WTC11 (cell line): Measurements from ENCODE around the gene CD164L2. TPM values are rescaled to one million over a fixed set of nuclear protein-coding genes. Genes with fewer than 3 reads are reported as not detected.
A peak's percentile ranks its signal among the peaks of the same experiment; 100 is the strongest.

Source experiments
- ATAC-seq: fragments of 200-7000 bp; cut with Tn5 transposase; 2 replicates; pipeline ENCODE4 v1.10.0; 2021; ENCODE audit warnings: mild to moderate bottlenecking, moderate library complexity
- CTCF ChIA-PET: fragments of 300-600 bp; sonication (Branson Sonifier 250); formaldehyde crosslinking; loops from one replicate; lab custom pipeline; 2021; ENCODE audit warnings: antibody characterized with exemption; lab: Charles Lee
- POLR2A ChIA-PET: fragments of 350-600 bp; sonication (Branson Sonifier 250); formaldehyde crosslinking; loops from one replicate; lab custom pipeline; 2021; ENCODE audit warnings: antibody characterized with exemption; lab: Charles Lee
- DNase-seq: peaks from one replicate; pipeline ENCODE4 v3.0.0; 2021; ENCODE audit warnings: low spot score
- H3K27ac Mint-ChIP-seq: 2 replicates; pipeline ENCODE4 v1.8.0; 2021; ENCODE audit warnings: mixed read lengths
- H3K27me3 Mint-ChIP-seq: 2 replicates; pipeline ENCODE4 v1.8.0; 2021; ENCODE audit warnings: low read depth, mild to moderate bottlenecking, moderate library complexity, mixed read lengths
- H3K36me3 Mint-ChIP-seq: 2 replicates; pipeline ENCODE4 v1.8.0; 2021; ENCODE audit warnings: mixed read lengths
- H3K4me1 Mint-ChIP-seq: 2 replicates; pipeline ENCODE4 v1.8.0; 2022; ENCODE audit warnings: mixed read lengths
- H3K4me3 Mint-ChIP-seq: 2 replicates; pipeline ENCODE4 v1.8.0; 2021; ENCODE audit warnings: mild to moderate bottlenecking, moderate library complexity, mixed read lengths
- H3K9me3 Mint-ChIP-seq: 2 replicates; pipeline ENCODE4 v1.8.0; 2021; ENCODE audit warnings: mixed read lengths
- ATF1 ChIP-seq: sonication (generic); formaldehyde crosslinking; IDR thresholded peaks from 2 replicates; pipeline ENCODE4 v1.8.1; 2023; ENCODE audit warnings: mild to moderate bottlenecking, moderate library complexity, missing genetic modification reagents
- ESRRA ChIP-seq: sonication (generic); formaldehyde crosslinking; IDR thresholded peaks from 2 replicates; pipeline ENCODE4 v1.8.1; 2022; ENCODE audit warnings: mild to moderate bottlenecking, missing genetic modification reagents, borderline replicate concordance
- FOXJ3 ChIP-seq: sonication (generic); formaldehyde crosslinking; IDR thresholded peaks from 2 replicates; pipeline ENCODE4 v1.9.0; 2021; ENCODE audit warnings: missing genetic modification reagents, mild to moderate bottlenecking, borderline replicate concordance
- FOXK1 ChIP-seq: sonication (generic); formaldehyde crosslinking; IDR thresholded peaks from 2 replicates; pipeline ENCODE4 v1.8.0; 2022; ENCODE audit warnings: mild to moderate bottlenecking, moderate library complexity, missing genetic modification reagents
- FOXP1 ChIP-seq: sonication (generic); formaldehyde crosslinking; IDR thresholded peaks from 2 replicates; pipeline ENCODE4 v1.8.0; 2022; ENCODE audit warnings: missing genetic modification reagents, mild to moderate bottlenecking, moderate library complexity, borderline replicate concordance
- GRHL2 ChIP-seq: fragments of 250-450 bp; sonication (Bioruptor Pico); IDR thresholded peaks from 2 replicates; pipeline ENCODE4 v1.8.0; 2022; ENCODE audit warnings: mild to moderate bottlenecking, moderate library complexity; ENCODE audit not compliant: insufficient replicate concordance, severe bottlenecking
- KAT7 ChIP-seq: sonication (generic); formaldehyde crosslinking; IDR thresholded peaks from 2 replicates; pipeline ENCODE4 v1.8.1; 2023; ENCODE audit warnings: missing genetic modification reagents, mild to moderate bottlenecking, borderline replicate concordance
- NR1H2 ChIP-seq: sonication (generic); formaldehyde crosslinking; IDR thresholded peaks from 2 replicates; pipeline ENCODE4 v1.9.0; 2021; ENCODE audit warnings: mild to moderate bottlenecking, moderate library complexity, missing genetic modification reagents
- NR2C2 ChIP-seq: sonication (generic); formaldehyde crosslinking; IDR thresholded peaks from 2 replicates; pipeline ENCODE4 v1.8.0; 2022; ENCODE audit warnings: mild to moderate bottlenecking, missing genetic modification reagents
- PRRX2 ChIP-seq: fragments of 250-450 bp; sonication (Bioruptor Pico); IDR thresholded peaks from 2 replicates; pipeline ENCODE4 v1.8.0; 2021; ENCODE audit warnings: mild to moderate bottlenecking
- SOX15 ChIP-seq: fragments of 250-450 bp; sonication (Bioruptor Pico); IDR thresholded peaks from 2 replicates; pipeline ENCODE4 v1.9.0; 2021; ENCODE audit warnings: mild to moderate bottlenecking
- SP1 ChIP-seq: sonication (generic); formaldehyde crosslinking; conservative IDR thresholded peaks from 2 replicates; pipeline ENCODE4 v1.8.1; 2022; ENCODE audit warnings: missing genetic modification reagents
- ZNF232 ChIP-seq: sonication (generic); formaldehyde crosslinking; IDR thresholded peaks from 2 replicates; pipeline ENCODE4 v1.8.0; 2022; ENCODE audit warnings: mild to moderate bottlenecking, missing genetic modification reagents
- total RNA-seq: library from RNA; stranded (reverse); gene quantifications from 3 replicates; pipeline ENCODE4 v1.2.3, GENCODE V29; 2021
- TF ChIP-seq, protein P1 (sequence below): sonication (generic); formaldehyde crosslinking; conservative IDR thresholded peaks from 2 replicates; pipeline ENCODE4 v1.8.1; 2023; ENCODE audit warnings: mild to moderate bottlenecking, low read depth, missing genetic modification reagents, moderate library complexity
- TF ChIP-seq, protein P2 (sequence below): sonication (generic); formaldehyde crosslinking; IDR thresholded peaks from 2 replicates; pipeline ENCODE4 v1.8.1; 2023; ENCODE audit warnings: mild to moderate bottlenecking, moderate library complexity, missing genetic modification reagents
- TF ChIP-seq, protein P3 (sequence below): sonication (generic); formaldehyde crosslinking; IDR thresholded peaks from 2 replicates; pipeline ENCODE4 v1.8.0; 2022; ENCODE audit warnings: mild to moderate bottlenecking, missing genetic modification reagents
- TF ChIP-seq, protein P4 (sequence below): sonication (generic); formaldehyde crosslinking; IDR thresholded peaks from 2 replicates; pipeline ENCODE4 v1.8.0; 2022; ENCODE audit warnings: mild to moderate bottlenecking, missing genetic modification reagents
- TF ChIP-seq, protein P5 (sequence below): sonication (generic); formaldehyde crosslinking; IDR thresholded peaks from 2 replicates; pipeline ENCODE4 v1.8.1; 2023; ENCODE audit warnings: mild to moderate bottlenecking, missing genetic modification reagents
- TF ChIP-seq, protein P6 (sequence below): sonication (generic); formaldehyde crosslinking; IDR thresholded peaks from 2 replicates; pipeline ENCODE4 v1.8.1; 2023; ENCODE audit warnings: mild to moderate bottlenecking, missing genetic modification reagents, borderline replicate concordance

The CD164L2 gene
- total RNA-seq, 1 experiment from 2014 or later: 5.5 TPM

DNA sequence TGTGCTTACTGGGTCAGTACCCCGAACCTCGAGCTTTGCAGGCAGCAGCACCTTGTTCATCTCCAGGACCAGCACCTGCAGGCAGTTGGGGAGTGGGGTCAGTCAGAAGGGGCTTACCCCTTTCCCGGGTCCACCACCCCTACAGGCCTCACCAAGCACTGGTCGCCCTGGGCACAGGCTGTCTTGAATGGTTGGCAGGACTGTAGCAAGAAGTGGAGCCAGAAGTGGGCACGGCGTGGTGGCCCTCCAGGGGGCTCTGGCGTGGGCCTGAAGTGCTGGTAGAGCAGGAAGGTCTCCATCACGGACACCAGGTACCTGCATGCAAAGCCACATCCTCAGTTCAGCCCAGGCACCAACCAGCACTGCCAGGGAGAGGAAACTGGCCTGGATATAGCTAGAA lies 21.6 kb downstream of the CD164L2 start (continued):
- TF ChIP-seq, protein P1, sequence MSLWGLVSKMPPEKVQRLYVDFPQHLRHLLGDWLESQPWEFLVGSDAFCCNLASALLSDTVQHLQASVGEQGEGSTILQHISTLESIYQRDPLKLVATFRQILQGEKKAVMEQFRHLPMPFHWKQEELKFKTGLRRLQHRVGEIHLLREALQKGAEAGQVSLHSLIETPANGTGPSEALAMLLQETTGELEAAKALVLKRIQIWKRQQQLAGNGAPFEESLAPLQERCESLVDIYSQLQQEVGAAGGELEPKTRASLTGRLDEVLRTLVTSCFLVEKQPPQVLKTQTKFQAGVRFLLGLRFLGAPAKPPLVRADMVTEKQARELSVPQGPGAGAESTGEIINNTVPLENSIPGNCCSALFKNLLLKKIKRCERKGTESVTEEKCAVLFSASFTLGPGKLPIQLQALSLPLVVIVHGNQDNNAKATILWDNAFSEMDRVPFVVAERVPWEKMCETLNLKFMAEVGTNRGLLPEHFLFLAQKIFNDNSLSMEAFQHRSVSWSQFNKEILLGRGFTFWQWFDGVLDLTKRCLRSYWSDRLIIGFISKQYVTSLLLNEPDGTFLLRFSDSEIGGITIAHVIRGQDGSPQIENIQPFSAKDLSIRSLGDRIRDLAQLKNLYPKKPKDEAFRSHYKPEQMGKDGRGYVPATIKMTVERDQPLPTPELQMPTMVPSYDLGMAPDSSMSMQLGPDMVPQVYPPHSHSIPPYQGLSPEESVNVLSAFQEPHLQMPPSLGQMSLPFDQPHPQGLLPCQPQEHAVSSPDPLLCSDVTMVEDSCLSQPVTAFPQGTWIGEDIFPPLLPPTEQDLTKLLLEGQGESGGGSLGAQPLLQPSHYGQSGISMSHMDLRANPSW (CRISPR knock-in tag): no peak

DNA sequence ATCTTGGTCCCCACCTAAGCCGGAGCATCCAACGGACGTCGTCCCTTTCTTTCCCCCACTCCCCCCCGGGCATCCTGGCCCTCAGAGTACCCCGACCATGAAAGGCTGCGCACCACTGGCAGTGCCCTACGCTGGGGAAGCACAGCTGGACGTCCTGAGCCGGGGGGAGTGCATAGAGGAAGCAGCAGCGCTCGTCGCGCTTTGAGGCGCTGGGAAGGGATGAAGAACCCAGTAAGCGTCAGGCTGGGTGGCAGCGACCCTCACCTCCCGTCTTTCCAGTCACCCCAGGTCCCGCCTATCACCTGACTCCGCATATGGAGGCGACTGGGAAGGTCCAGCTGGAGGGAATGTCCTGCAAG lies 22.1 kb downstream of the CD164L2 start:
- H3K4me3 Mint-ChIP-seq: peak overlapping the region; percentile 74
- peaks cover 56% of the 10 kb centered on the region for H3K27me3 Mint-ChIP-seq
- H3K9me3 Mint-ChIP-seq: no peaks in the 10 kb centered on the region
- TF ChIP-seq ZNF232: peak; percentile 55; the same call in 1 of the 2 replicates
- TF ChIP-seq, protein P2, sequence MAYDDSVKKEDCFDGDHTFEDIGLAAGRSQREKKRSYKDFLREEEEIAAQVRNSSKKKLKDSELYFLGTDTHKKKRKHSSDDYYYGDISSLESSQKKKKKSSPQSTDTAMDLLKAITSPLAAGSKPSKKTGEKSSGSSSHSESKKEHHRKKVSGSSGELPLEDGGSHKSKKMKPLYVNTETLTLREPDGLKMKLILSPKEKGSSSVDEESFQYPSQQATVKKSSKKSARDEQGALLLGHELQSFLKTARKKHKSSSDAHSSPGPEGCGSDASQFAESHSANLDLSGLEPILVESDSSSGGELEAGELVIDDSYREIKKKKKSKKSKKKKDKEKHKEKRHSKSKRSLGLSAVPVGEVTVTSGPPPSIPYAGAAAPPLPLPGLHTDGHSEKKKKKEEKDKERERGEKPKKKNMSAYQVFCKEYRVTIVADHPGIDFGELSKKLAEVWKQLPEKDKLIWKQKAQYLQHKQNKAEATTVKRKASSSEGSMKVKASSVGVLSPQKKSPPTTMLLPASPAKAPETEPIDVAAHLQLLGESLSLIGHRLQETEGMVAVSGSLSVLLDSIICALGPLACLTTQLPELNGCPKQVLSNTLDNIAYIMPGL (CRISPR knock-in tag): 0 out of 2 replicates have a peak, but pooled peaks have one; percentile 15
- TF ChIP-seq PRRX2 (CRISPR knock-in tag): no peak
- POLR2A ChIA-PET: no interaction called here
- CTCF ChIA-PET: interaction anchor here (0.6 to 3.1 kb wide), 9 partner anchors 10 to 97 kb away, joined by 3 to 15 read pairs (median 6); partner anchors contain the start of gene CD164L2
- no peak for ATAC-seq
- DNase-seq: peak; percentile 23
- peaks cover 31% of the 10 kb centered on the region for H3K4me1 Mint-ChIP-seq
- no peak overlapping the region for H3K27ac Mint-ChIP-seq
- no peaks in the 10 kb centered on the region for H3K36me3 Mint-ChIP-seq

DNA sequence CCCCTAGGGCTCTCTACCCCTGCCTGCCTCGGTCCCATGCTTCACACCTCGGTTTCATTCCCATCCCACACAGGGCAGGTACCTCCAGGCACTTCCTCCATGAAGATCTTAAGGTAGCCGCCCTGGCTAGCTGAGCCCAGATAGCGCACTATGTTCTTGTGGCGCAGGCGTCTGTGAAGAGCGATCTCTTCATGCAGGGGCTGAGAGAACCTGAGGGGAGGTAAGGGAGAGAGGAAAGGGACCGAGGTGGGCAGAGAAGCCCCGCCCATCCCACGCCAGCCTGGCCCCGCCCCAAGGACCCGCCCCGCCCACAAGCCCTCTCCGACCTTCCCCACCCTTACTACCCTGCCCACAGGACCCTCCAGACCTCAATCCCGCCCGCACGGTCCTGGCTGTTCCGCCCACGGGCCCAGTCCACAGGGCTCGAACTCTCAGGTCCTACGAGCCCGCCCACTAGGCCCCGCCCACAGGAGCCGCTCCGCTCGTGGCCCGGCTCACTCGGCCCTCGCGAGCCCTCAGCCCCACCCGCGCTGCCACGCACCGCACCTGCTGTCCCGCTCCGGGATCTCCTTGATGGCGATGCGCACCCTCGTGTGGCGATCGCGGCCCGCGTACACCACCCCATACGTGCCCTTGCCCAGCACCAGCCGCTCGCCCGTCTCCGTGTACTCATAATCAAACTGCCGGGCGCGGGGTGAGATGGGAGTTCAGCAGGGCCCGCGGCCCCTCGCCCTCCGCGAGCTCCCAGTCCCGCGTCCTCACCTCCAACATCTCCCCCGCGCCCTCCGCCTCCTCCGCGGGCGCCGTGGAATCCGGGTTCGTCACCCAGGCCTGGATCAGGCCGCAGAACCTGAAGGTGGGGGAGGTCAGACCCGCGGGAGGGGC lies 22.7 kb downstream of the CD164L2 start:
- peaks cover 31% of the 10 kb centered on the region for H3K4me1 Mint-ChIP-seq
- H3K27me3 Mint-ChIP-seq: peaks cover 56% of the 10 kb centered on the region
- ATAC-seq (peak; percentile 41), DNase-seq (peak; percentile 45)
- peak overlapping the region; percentile 74 for H3K4me3 Mint-ChIP-seq
- CTCF ChIA-PET: interaction anchor here (0.6 to 4.0 kb wide), 12 partner anchors 9 to 246 kb away, joined by 3 to 33 read pairs (median 5); partner anchors contain the start of gene CD164L2
- H3K36me3 Mint-ChIP-seq: no peaks in the 10 kb centered on the region
- POLR2A ChIA-PET: no interaction called here
- H3K27ac Mint-ChIP-seq: no peak overlapping the region
- H3K9me3 Mint-ChIP-seq: no peaks in the 10 kb centered on the region
- TF ChIP-seq FOXP1 (CRISPR knock-in tag): no peak; the same call in 1 of the 2 replicates
- no peak for TF ChIP-seq FOXJ3 (CRISPR knock-in tag)
- TF ChIP-seq, protein P3, sequence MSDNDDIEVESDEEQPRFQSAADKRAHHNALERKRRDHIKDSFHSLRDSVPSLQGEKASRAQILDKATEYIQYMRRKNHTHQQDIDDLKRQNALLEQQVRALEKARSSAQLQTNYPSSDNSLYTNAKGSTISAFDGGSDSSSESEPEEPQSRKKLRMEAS: no peak
- TF ChIP-seq, protein P4, sequence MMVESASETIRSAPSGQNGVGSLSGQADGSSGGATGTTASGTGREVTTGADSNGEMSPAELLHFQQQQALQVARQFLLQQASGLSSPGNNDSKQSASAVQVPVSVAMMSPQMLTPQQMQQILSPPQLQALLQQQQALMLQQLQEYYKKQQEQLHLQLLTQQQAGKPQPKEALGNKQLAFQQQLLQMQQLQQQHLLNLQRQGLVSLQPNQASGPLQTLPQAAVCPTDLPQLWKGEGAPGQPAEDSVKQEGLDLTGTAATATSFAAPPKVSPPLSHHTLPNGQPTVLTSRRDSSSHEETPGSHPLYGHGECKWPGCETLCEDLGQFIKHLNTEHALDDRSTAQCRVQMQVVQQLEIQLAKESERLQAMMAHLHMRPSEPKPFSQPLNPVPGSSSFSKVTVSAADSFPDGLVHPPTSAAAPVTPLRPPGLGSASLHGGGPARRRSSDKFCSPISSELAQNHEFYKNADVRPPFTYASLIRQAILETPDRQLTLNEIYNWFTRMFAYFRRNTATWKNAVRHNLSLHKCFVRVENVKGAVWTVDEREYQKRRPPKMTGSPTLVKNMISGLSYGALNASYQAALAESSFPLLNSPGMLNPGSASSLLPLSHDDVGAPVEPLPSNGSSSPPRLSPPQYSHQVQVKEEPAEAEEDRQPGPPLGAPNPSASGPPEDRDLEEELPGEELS: peak; percentile 67; the same call in 1 of the 2 replicates
- TF ChIP-seq NR1H2 (CRISPR knock-in tag): no peak
- TF ChIP-seq KAT7 (CRISPR knock-in tag): 0 out of 2 replicates have a peak, but pooled peaks have one; percentile 84
- TF ChIP-seq SOX15 (CRISPR knock-in tag): no peak
- 0 out of 2 replicates have a peak, but pooled peaks have one; percentile 32 for TF ChIP-seq ESRRA (CRISPR knock-in tag)
- no peak for TF ChIP-seq GRHL2 (CRISPR knock-in tag)
- 0 out of 2 replicates have a peak, but pooled peaks have one; percentile 33 for TF ChIP-seq SP1 (CRISPR knock-in tag)
- TF ChIP-seq NR2C2: no peak
- TF ChIP-seq, protein P5, sequence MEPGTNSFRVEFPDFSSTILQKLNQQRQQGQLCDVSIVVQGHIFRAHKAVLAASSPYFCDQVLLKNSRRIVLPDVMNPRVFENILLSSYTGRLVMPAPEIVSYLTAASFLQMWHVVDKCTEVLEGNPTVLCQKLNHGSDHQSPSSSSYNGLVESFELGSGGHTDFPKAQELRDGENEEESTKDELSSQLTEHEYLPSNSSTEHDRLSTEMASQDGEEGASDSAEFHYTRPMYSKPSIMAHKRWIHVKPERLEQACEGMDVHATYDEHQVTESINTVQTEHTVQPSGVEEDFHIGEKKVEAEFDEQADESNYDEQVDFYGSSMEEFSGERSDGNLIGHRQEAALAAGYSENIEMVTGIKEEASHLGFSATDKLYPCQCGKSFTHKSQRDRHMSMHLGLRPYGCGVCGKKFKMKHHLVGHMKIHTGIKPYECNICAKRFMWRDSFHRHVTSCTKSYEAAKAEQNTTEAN (CRISPR knock-in tag): peak; percentile 69; the same call in 1 of the 2 replicates
- TF ChIP-seq FOXK1 (CRISPR knock-in tag): peak; percentile 66
- TF ChIP-seq ATF1: no peak
- TF ChIP-seq, protein P6, sequence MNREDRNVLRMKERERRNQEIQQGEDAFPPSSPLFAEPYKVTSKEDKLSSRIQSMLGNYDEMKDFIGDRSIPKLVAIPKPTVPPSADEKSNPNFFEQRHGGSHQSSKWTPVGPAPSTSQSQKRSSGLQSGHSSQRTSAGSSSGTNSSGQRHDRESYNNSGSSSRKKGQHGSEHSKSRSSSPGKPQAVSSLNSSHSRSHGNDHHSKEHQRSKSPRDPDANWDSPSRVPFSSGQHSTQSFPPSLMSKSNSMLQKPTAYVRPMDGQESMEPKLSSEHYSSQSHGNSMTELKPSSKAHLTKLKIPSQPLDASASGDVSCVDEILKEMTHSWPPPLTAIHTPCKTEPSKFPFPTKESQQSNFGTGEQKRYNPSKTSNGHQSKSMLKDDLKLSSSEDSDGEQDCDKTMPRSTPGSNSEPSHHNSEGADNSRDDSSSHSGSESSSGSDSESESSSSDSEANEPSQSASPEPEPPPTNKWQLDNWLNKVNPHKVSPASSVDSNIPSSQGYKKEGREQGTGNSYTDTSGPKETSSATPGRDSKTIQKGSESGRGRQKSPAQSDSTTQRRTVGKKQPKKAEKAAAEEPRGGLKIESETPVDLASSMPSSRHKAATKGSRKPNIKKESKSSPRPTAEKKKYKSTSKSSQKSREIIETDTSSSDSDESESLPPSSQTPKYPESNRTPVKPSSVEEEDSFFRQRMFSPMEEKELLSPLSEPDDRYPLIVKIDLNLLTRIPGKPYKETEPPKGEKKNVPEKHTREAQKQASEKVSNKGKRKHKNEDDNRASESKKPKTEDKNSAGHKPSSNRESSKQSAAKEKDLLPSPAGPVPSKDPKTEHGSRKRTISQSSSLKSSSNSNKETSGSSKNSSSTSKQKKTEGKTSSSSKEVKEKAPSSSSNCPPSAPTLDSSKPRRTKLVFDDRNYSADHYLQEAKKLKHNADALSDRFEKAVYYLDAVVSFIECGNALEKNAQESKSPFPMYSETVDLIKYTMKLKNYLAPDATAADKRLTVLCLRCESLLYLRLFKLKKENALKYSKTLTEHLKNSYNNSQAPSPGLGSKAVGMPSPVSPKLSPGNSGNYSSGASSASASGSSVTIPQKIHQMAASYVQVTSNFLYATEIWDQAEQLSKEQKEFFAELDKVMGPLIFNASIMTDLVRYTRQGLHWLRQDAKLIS: no peak
